PC-9 (cell line): ENCODE data around the gene LCE3A.

Source experiments
- CTCF ChIP-seq: fragments of 200-600 bp; sonication (generic); conservative IDR thresholded peaks from 2 replicates; pipeline ENCODE4 v1.6.1; 2017; ENCODE audit warnings: mixed run types, antibody characterized with exemption, mild to moderate bottlenecking, moderate library complexity
- EZH2 ChIP-seq: fragments of 200-600 bp; sonication (generic); IDR thresholded peaks from 2 replicates; pipeline ENCODE4 v1.8.0; 2017; ENCODE audit warnings: antibody characterized with exemption, low read depth

- TF ChIP-seq CTCF (no peak), EZH2 (no peak)
These were observed 9.4 kb downstream of the LCE3A start, which contains the start of gene LCE3B for GRCh38 chr1:152613511-152613910.
